Activated CD4-positive, alpha-beta T cell treated with anti-CD3 and anti-CD28 coated beads, Interleukin-2, amount 50 U/mL, for 16 hours (primary cell): ENCODE results near the gene ATP4B.
"Not testable (repeated sequence)": the region's sequence is repeated elsewhere in the genome, so short reads cannot be mapped to it uniquely, and the experiment has no call there.

ENCODE experiments used
- DNase-seq: peaks from one replicate; pipeline ENCODE4 v3.0.0-alpha.2; 2020

Gene ATP4B

GRCh38 chr13:113639616-113640262 is 18.3 kb downstream of the ATP4B start:
- no peak for DNase-seq

GRCh38 chr13:113638806-113639205 is 19.2 kb downstream of the ATP4B start:
- no peak for DNase-seq

- no peak for DNase-seq
These were observed 19.7 kb downstream of the ATP4B start for GRCh38 chr13:113638173-113638746.

GRCh38 chr13:113637262-113638160 is 20.5 kb downstream of the ATP4B start:
- DNase-seq: no peak

GRCh38 chr13:113636266-113636963 is 21.6 kb downstream of the ATP4B start:
- DNase-seq: no peak

GRCh38 chr13:113635709-113636108 is 22.3 kb downstream of the ATP4B start:
- DNase-seq: no peak

- DNase-seq: no peak
These were observed 23.0 kb downstream of the ATP4B start for GRCh38 chr13:113635048-113635420.

- no peak for DNase-seq
These were observed 23.5 kb downstream of the ATP4B start for GRCh38 chr13:113634279-113635047.

GRCh38 chr13:113633485-113633873 is 24.5 kb downstream of the ATP4B start:
- no peak for DNase-seq

GRCh38 chr13:113632706-113633484 is 25.1 kb downstream of the ATP4B start:
- DNase-seq: no peak

- no peak for DNase-seq
These were observed 26.5 kb downstream of the ATP4B start for GRCh38 chr13:113631341-113632095.

- no peak for DNase-seq
These were observed 27.2 kb downstream of the ATP4B start for GRCh38 chr13:113630804-113631203.

- DNase-seq: no peak
These were observed 27.7 kb downstream of the ATP4B start for GRCh38 chr13:113630296-113630695.

GRCh38 chr13:113629866-113630265 is 28.1 kb downstream of the ATP4B start:
- no peak for DNase-seq

GRCh38 chr13:113628291-113629270 is 29.4 kb downstream of the ATP4B start:
- DNase-seq: no peak

GRCh38 chr13:113627136-113627535 is 30.9 kb downstream of the ATP4B start:
- DNase-seq: no peak

- DNase-seq: no peak
These were observed 31.9 kb downstream of the ATP4B start for GRCh38 chr13:113625965-113626721.

GRCh38 chr13:113624640-113625304 is 33.2 kb downstream of the ATP4B start:
- not testable (repeated sequence) for DNase-seq
